Stimulated activated CD4-positive, alpha-beta T cell treated with anti-CD3 and anti-CD28 coated beads, TNF-alpha, amount 100 ng/mL, for 48 hours (primary cell): ENCODE measurements around the gene TLR2.

Source experiments
- DNase-seq, 3 donors: peaks; one replicate each; pipeline ENCODE4 v3.0.0-alpha.2; 2020; ENCODE audit warnings: low read depth in 3 of 3

Gene TLR2

DNA sequence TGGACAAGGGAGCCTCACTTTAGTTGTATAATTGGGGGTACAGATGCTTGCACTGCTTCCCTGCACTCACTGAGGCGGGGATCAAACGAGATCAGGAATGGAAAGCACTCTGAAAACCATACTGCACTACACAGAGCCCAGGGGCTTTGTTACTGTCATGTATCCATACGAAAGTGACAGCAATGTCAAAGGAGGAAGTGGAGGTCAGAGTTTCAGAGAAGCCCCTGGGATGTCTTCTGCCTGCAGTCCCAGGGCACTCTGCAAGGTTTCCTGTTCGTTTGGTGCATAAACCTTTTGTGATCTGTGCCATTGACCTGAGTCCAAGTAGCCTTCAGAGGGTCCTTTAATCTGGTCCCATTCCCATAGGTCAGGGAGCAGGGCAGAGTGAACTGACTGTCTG lies 44.6 kb downstream of the TLR2 start:
- DNase-seq: no peak

- no peak for DNase-seq
Observed at GRCh38 chr4:153729895-153730294, 45.8 kb downstream of the TLR2 start.

- no peak for DNase-seq
Observed at GRCh38 chr4:153731239-153731638, 47.2 kb downstream of the TLR2 start.

GRCh38 chr4:153733751-153734448 lies 49.8 kb downstream of the TLR2 start:
- no peak for DNase-seq

- DNase-seq: no peak
Observed at GRCh38 chr4:153735906-153736461, 51.9 kb downstream of the TLR2 start.

- no peak for DNase-seq
Observed at GRCh38 chr4:153741541-153741940, 57.5 kb downstream of the TLR2 start.

GRCh38 chr4:153745651-153746050 lies 61.6 kb downstream of the TLR2 start:
- no peak for DNase-seq

DNA sequence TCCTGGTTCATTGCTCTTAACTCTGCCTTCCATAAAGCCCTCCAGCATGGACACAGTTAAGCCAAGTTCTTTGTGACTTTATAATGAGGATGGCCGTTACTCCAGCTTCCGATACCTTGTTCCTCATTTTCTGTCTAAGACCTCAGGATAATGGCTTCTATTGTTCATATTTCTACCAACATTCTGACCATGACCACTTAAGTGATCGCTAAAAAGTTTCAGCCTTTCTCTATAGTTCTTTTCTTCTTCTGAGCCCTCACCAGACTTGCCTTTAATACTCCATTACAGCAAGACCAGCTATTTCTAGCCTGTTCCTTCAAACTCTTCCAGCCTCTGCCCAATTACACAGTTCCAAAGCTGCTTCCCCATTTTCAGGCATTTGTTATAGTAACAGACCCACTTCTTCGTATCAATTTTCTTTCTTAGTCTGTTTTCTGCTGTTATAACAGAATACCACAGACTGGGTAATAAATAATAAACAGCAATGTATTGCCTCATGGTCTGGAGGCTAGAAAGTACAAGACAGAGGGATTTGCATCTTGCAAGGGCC lies 63.4 kb downstream of the TLR2 start:
- DNase-seq: no peak

GRCh38 chr4:153748378-153748777 lies 64.3 kb downstream of the TLR2 start:
- no peak for DNase-seq

GRCh38 chr4:153750197-153750817 lies 66.2 kb downstream of the TLR2 start:
- DNase-seq: peak; percentile 38 to 72 (median 52)

DNA sequence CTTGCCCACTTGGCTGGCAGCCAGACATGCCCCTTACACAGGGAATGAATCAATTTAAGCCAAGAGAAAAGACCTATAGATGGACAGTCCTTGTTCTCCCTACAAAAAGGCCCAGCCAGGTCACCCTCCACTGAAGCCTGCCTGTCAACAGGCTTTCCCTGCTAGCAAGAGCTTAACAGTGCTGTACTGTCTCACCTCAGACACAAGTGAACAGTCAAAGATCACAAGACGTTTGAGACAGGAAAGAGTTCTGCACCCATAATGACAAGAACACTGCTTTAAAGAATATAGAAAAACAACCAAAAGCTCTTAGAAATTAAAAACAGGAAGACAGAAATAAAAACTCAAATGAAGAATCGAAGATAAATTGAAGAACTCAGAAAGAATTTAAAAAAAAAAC lies 71.1 kb downstream of the TLR2 start:
- DNase-seq: no peak
